GM12865 (cell line): ENCODE results near the gene WLS.
A peak's percentile ranks its signal among the peaks of the same experiment; 100 is the strongest.

ENCODE experiments used
- DNase-seq: peaks from one replicate; pipeline ENCODE4 v3.0.0; 2010; ENCODE audit warnings: low read depth
- H3K4me3 ChIP-seq: 2 replicates; pipeline ENCODE4 v1.5.1; 2011; ENCODE audit warnings: mild to moderate bottlenecking, low read depth, low read length, control low read depth
- TF ChIP-seq, protein P1 (sequence below): IDR thresholded peaks from 2 replicates; pipeline ENCODE4 v1.5.1; 2011; ENCODE audit warnings: low read length, control low read depth, low read depth, inconsistent platforms; ENCODE audit not compliant: insufficient read depth; ENCODE audit errors: missing control alignments

The WLS gene

GRCh38 chr1:68196676-68197075 is 35.6 kb downstream of the WLS start:
- H3K4me3 ChIP-seq = no peak overlapping the region
- no peak for DNase-seq
- TF ChIP-seq, protein P1, sequence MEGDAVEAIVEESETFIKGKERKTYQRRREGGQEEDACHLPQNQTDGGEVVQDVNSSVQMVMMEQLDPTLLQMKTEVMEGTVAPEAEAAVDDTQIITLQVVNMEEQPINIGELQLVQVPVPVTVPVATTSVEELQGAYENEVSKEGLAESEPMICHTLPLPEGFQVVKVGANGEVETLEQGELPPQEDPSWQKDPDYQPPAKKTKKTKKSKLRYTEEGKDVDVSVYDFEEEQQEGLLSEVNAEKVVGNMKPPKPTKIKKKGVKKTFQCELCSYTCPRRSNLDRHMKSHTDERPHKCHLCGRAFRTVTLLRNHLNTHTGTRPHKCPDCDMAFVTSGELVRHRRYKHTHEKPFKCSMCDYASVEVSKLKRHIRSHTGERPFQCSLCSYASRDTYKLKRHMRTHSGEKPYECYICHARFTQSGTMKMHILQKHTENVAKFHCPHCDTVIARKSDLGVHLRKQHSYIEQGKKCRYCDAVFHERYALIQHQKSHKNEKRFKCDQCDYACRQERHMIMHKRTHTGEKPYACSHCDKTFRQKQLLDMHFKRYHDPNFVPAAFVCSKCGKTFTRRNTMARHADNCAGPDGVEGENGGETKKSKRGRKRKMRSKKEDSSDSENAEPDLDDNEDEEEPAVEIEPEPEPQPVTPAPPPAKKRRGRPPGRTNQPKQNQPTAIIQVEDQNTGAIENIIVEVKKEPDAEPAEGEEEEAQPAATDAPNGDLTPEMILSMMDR = no peak

DNA sequence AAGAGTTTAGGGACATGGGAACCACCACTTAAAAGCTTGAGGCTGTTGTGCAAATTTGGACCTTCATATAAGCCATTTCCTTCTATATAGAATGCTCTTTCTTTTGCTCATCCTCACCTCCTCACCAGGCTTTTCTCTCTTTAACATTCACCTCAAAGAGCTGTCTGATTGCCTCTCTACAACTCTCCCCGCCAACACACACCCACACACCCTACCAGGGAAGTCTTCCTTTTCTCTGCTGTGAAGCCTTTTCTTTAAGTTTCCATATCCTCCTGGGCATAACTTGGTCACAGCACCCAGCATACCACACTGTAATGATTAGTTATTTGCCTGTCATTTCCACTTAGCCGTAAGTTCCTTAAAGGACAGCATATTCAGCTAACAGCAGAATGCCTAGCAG is 40.6 kb downstream of the WLS start:
- TF ChIP-seq, protein P1 = no peak
- H3K4me3 ChIP-seq = no peak overlapping the region
- DNase-seq = no peak

DNA sequence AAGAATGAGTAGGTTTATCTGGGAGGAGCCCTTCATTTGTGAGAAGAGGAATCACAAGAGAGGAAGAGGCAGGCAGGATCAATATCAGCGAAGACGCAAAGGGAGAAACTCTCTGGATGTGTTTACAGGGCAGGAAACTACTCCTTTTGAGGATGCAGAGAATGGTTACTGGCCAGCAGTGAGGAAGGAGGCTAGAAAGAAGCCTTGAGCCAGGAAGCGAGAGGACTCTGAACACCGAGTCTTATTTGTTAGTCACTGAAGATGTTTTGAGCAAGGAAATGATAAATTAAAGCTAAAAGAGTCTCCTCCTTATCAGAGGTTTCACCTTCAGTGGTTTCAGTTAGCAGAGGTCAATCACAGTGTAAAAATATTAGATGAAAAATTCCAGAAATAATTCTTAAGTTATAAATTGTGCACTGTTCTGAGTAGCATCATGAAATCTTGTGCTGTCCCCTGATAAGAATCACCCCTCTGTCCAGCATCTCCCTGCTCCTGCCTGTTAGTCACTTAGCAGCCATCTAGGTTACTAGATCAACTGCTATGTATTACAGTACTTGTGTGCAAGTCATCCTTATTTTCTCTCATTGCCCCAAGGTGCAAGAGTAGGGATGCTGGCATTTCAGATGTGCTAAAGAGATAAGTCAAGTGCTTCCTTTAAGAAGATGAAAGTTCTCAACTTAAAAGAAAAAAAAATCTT is 43.5 kb downstream of the WLS start:
- DNase-seq = no peak
- no peak overlapping the region for H3K4me3 ChIP-seq
- TF ChIP-seq, protein P1 = no peak

- peak; percentile 16 for DNase-seq
- no peak overlapping the region for H3K4me3 ChIP-seq
- TF ChIP-seq, protein P1 = no peak
These were observed 44.2 kb downstream of the WLS start for GRCh38 chr1:68188060-68188538.

- TF ChIP-seq, protein P1 = no peak
- no peak for DNase-seq
- H3K4me3 ChIP-seq = no peak overlapping the region
These were observed 46.6 kb downstream of the WLS start for GRCh38 chr1:68185743-68186142.

GRCh38 chr1:68183895-68184294 is 48.4 kb downstream of the WLS start:
- H3K4me3 ChIP-seq = no peak overlapping the region
- TF ChIP-seq, protein P1 = no peak
- DNase-seq = no peak

- DNase-seq = peak; percentile 12
- TF ChIP-seq, protein P1 = no peak
- no peak overlapping the region for H3K4me3 ChIP-seq
These were observed 51.2 kb downstream of the WLS start for GRCh38 chr1:68181165-68181556.
